Psoas muscle (tissue), 8 donors: ENCODE data around the gene TRAFD1. TPM values are rescaled to one million over a fixed set of nuclear protein-coding genes. Genes with fewer than 3 reads are reported as not detected.

ENCODE experiments used
- ATAC-seq, 4 donors: fragments of 200-7000 bp; cut with Tn5 transposase; one replicate each; pipeline ENCODE4 v1.9.1; 2020; ENCODE audit warnings: moderate library complexity in 3 of 4, mild to moderate bottlenecking in 2 of 4
- DNase-seq, 2 donors: peaks; one replicate each; pipeline ENCODE4 v3.0.0-alpha.2; 2020
- H3K27ac ChIP-seq: fragments of 200-600 bp; one replicate; pipeline ENCODE4 v1.8.0; 2022
- H3K27me3 ChIP-seq, 3 donors: fragments of 200-600 bp in 1 of 3; one replicate each; pipeline versions ENCODE4 v1.6.1 to v1.8.0; 2013 to 2022; ENCODE audit warnings: low read length in 2 of 3, mild to moderate bottlenecking in 2 of 3, moderate library complexity in 1 of 3; ENCODE audit not compliant: insufficient read depth in 3 of 3
- H3K36me3 ChIP-seq, 2 donors: fragments of 200-600 bp in 1 of 2; one replicate each; pipeline versions ENCODE4 v1.6.1 to v1.8.0; 2013 to 2022; ENCODE audit warnings: low read depth in 1 of 2, mild to moderate bottlenecking in 1 of 2, moderate library complexity in 1 of 2; ENCODE audit not compliant: insufficient read depth in 1 of 2
- H3K4me1 ChIP-seq: fragments of 200-600 bp; one replicate; pipeline ENCODE4 v1.8.0; 2022
- H3K4me3 ChIP-seq: fragments of 200-600 bp; one replicate; pipeline ENCODE4 v1.8.0; 2022; ENCODE audit warnings: mild to moderate bottlenecking
- H3K9me3 ChIP-seq: fragments of 200-600 bp; one replicate; pipeline ENCODE4 v1.8.0; 2022
- WGBS, 3 donors: extraction: QIAGEN DNeasy Blood & Tissue Kit; methylation state at CpG; one replicate each; pipeline versions ENCODE4 v1.1.6 to v1.1.7; 2013; 5-methylcytosine and 5-hydroxymethylcytosine counted together
- intact Hi-C, 2 donors: fragments of 100-400 bp; cut with DNase I; formaldehyde crosslinking; loops; one replicate each; pipeline versions ENCODE4 v1.11.0 to v1.14.2; 2022
- polyA plus RNA-seq, 3 donors: library from polyadenylated mRNA; stranded (reverse); fragments of 200-250 nt; gene quantifications; one replicate each; pipeline ENCODE4 v1.2.3, GENCODE V29; 2013
- total RNA-seq, 4 donors: library from RNA; stranded (reverse); fragmentation: NEBNext Ultra II Directional in 2 of 4; extraction: Animal tissue kit (Norgen Biotek cat#: 25700) in 2 of 4; gene quantifications; one replicate each; pipeline versions ENCODE4 v1.2.1 to v1.2.4, GENCODE V29; 2021 to 2023
- TF ChIP-seq, protein P1 (sequence below): fragments of 200-600 bp; IDR thresholded peaks from one replicate; pipeline ENCODE4 v1.8.0; 2022; ENCODE audit warnings: antibody characterized with exemption
- donor health status: healthy with polysubstance abuse.
- donor health status: DM: no; HTN: no; CAD: no; lungs with moderate emphysema.
- donor health status: Bipolar disorder and iron deficiency.
- donor health status: healthy.
- donor health status: DM: yes; HTN: yes; CAD: no.
- donor health status: DM: no; HTN: no; CAD: no.
- donor health status: DM: no; HTN: no; CAD: no.
- donor health status: DM: yes; HTN: yes; CAD: no.

Gene TRAFD1
- total and polyA plus RNA-seq, 7 donors = 5.0 to 21.0 (median 16.0) TPM

DNA sequence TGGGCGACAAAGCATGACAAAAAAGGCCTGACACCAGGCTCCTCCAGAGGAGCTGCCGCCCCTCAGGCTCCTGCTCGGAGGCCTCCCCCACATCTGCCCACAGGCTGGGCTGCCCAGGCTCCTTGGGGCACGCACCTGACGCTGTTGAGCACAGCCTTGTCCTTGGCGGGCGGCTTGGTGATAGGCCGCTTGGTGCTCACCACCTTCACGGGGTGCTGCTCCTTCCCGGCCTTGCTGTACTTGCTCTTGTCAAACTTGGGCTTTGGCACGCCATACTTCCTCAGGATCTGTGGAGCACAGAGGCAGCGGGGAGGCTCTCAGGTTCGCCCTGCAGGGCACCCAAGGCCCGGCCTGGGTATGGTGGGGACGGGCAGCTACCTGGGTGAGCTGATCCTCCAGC is 53.4 kb downstream of the TRAFD1 start:
- 93 to 98% (median 96%) methylated on average over 15 of the region's 15 CpGs for WGBS, 3 donors
- ATAC-seq (no peak), DNase-seq (peak in 1 of 2 donors; percentile 11)
- Histone ChIP-seq H3K9me3 (no peaks in the 10 kb centered on the region), H3K4me1 (no peaks in the 10 kb centered on the region), H3K36me3 (peaks cover 0 to 100% of the 10 kb centered on the region in 2 donors), H3K27ac (no peak overlapping the region), H3K4me3 (no peak overlapping the region), H3K27me3 (no peaks in the 10 kb centered on the region)
- TF ChIP-seq, protein P1, sequence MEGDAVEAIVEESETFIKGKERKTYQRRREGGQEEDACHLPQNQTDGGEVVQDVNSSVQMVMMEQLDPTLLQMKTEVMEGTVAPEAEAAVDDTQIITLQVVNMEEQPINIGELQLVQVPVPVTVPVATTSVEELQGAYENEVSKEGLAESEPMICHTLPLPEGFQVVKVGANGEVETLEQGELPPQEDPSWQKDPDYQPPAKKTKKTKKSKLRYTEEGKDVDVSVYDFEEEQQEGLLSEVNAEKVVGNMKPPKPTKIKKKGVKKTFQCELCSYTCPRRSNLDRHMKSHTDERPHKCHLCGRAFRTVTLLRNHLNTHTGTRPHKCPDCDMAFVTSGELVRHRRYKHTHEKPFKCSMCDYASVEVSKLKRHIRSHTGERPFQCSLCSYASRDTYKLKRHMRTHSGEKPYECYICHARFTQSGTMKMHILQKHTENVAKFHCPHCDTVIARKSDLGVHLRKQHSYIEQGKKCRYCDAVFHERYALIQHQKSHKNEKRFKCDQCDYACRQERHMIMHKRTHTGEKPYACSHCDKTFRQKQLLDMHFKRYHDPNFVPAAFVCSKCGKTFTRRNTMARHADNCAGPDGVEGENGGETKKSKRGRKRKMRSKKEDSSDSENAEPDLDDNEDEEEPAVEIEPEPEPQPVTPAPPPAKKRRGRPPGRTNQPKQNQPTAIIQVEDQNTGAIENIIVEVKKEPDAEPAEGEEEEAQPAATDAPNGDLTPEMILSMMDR = no peak
- intact Hi-C loops = no loop called here

DNA sequence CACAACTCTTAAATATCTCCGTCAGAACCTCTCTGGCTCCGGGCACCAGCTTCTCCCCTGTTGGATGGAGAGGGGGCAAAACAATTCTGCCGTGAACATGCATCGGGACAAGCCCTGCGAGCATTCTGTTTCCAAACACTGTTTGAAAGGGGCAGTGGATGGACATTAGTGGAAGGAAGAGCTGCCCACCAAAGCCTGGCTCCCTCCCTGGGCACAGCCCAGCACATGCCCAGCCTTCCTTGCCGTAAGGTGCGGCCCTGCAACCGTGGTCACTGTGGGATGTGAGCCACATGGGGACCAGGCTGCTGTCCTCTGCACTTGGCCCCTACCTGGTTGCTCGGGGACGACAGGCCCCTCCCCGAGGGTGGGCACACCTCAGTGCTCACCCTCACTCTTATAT is 54.0 kb downstream of the TRAFD1 start:
- intact Hi-C loops = no loop called here
- no peaks in the 10 kb centered on the region for H3K9me3 ChIP-seq
- TF ChIP-seq, protein P1 = no peak
- ATAC-seq (no peak), DNase-seq (peak in 1 of 2 donors; percentile 8)
- peaks cover 0 to 100% of the 10 kb centered on the region in 2 donors for H3K36me3 ChIP-seq
- no peaks in the 10 kb centered on the region for H3K27me3 ChIP-seq
- no peak overlapping the region for H3K27ac ChIP-seq
- no peak overlapping the region for H3K4me3 ChIP-seq
- no peaks in the 10 kb centered on the region for H3K4me1 ChIP-seq
- WGBS, 3 donors = 94 to 96% (median 95%) methylated on average over 11 of the region's 11 CpGs

DNA sequence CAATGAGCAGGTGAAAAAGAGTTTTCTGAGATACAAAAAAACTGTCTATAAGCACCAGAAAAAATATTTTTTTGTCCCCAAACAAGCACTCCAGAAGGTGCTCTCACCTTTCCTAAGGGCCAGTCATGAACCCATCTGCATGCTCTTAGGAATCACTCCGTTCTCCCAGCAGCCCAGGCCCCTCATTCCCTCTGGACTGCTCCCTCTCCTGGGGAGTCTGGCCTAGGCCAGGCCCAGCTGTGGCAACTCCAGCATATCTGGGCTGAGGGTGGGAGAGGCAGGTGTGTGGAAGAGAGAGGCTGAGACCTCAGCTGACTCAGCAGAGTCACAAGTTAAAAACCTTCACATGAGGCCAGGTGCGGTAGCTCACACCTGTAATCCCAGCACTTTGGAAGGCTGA is 54.6 kb downstream of the TRAFD1 start:
- 86 to 95% (median 89%) methylated on average over 2 of the region's 2 CpGs for WGBS, 3 donors
- no peak overlapping the region for H3K4me3 ChIP-seq
- intact Hi-C loops = no loop called here
- H3K36me3 ChIP-seq = peaks cover 0 to 100% of the 10 kb centered on the region in 2 donors
- TF ChIP-seq, protein P1 = no peak
- DNase-seq = peak in 1 of 2 donors; percentile 19
- no peak for ATAC-seq
- H3K9me3 ChIP-seq = no peaks in the 10 kb centered on the region
- H3K27ac ChIP-seq = no peak overlapping the region
- H3K4me1 ChIP-seq = no peaks in the 10 kb centered on the region
- H3K27me3 ChIP-seq = no peaks in the 10 kb centered on the region

DNA sequence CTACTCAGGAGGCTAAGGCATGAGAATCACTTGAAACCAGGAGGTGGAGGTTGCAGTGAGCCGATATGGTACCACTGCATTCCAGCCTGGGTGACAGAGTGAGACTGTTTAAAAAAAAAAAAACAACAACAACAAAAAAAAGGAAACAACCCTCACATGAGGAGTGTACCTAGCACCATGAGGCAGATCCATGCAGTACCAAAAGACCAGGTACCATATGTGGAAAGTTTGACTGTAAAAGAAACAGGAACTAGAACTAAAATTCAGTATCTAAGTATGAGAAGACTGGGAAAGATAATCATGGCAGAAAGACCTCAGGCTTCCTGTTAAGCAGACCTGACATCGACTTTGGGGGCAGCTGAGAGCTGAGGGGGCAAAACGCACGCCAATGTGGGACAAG is 55.1 kb downstream of the TRAFD1 start:
- intact Hi-C loops = no loop called here
- no peaks in the 10 kb centered on the region for H3K9me3 ChIP-seq
- ATAC-seq (no peak), DNase-seq (no peak)
- H3K27ac ChIP-seq = no peak overlapping the region
- no peaks in the 10 kb centered on the region for H3K27me3 ChIP-seq
- peaks cover 0 to 100% of the 10 kb centered on the region in 2 donors for H3K36me3 ChIP-seq
- no peak overlapping the region for H3K4me3 ChIP-seq
- TF ChIP-seq, protein P1 = no peak
- 91 to 97% (median 95%) methylated on average over 4 of the region's 4 CpGs for WGBS, 3 donors
- no peaks in the 10 kb centered on the region for H3K4me1 ChIP-seq

DNA sequence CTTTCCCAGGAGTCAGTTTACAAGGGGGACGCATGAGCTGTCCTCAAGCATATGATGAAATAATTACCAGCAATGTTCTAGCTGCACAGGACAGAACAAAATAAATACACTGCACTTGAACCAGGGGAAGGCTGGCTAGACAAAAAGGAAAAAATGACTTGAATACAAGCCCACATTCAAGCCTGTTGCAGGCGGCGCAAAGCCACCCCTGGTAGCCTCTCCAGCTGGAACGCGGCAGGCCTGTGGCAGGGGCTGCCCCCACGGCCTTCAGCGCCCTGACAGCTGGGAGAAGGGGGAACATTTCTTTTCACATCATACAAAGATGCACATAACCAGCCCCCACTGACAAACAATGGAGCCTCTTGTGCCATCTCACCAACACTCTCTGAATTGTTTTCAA is 57.1 kb downstream of the TRAFD1 start:
- Histone ChIP-seq H3K9me3 (no peaks in the 10 kb centered on the region), H3K27ac (no peak overlapping the region), H3K4me1 (no peaks in the 10 kb centered on the region), H3K36me3 (peaks cover 0 to 93% of the 10 kb centered on the region in 2 donors), H3K27me3 (no peaks in the 10 kb centered on the region), H3K4me3 (no peak overlapping the region)
- peak in 3 of 4 donors; percentile 44 to 61 (median 54) for ATAC-seq
- intact Hi-C loops = no loop called here
- TF ChIP-seq, protein P1 = no peak
- WGBS, 3 donors = 52 to 65% (median 60%) methylated on average over 7 of the region's 7 CpGs
- DNase-seq = no peak
